Testis (tissue), 3 donors: ENCODE results near the gene TUBGCP3. TPM values are rescaled to one million over a fixed set of nuclear protein-coding genes. Genes with fewer than 3 reads are reported as not detected.
"Not testable (repeated sequence)": the region's sequence is repeated elsewhere in the genome, so short reads cannot be mapped to it uniquely, and the experiment has no call there.

ENCODE experiments used
- DNase-seq: peaks from one replicate; pipeline ENCODE4 v3.0.0-alpha.2; 2019
- H3K27ac ChIP-seq, 2 donors: fragments of 200-600 bp; sonication (generic); one replicate each; pipeline ENCODE4 v1.5.1; 2019
- H3K27me3 ChIP-seq: fragments of 200-600 bp; sonication (generic); one replicate; pipeline ENCODE4 v1.5.1; 2019
- H3K36me3 ChIP-seq: fragments of 200-600 bp; sonication (generic); one replicate; pipeline ENCODE4 v1.5.1; 2017; ENCODE audit warnings: low read depth; ENCODE audit errors: missing control alignments
- H3K4me1 ChIP-seq: fragments of 200-600 bp; sonication (generic); one replicate; pipeline ENCODE4 v1.5.1; 2019
- H3K4me3 ChIP-seq, 2 donors: fragments of 200-600 bp; sonication (generic); one replicate each; pipeline ENCODE4 v1.5.1; 2017 to 2019
- H3K9me3 ChIP-seq: fragments of 200-600 bp; sonication (generic); one replicate; pipeline ENCODE4 v1.5.1; 2017
- POLR2A ChIP-seq: fragments of 450-650 bp; IDR thresholded peaks from one replicate; pipeline ENCODE4 v1.6.1; 2017; ENCODE audit warnings: antibody characterized with exemption, mild to moderate bottlenecking, moderate library complexity
- WGBS, 2 donors: methylation state at CpG; one replicate each; pipeline ENCODE4 v1.1.5; 2018; 5-methylcytosine and 5-hydroxymethylcytosine counted together
- intact Hi-C: fragments of 100-400 bp; cut with DNase I; formaldehyde crosslinking; loops from one replicate; pipeline ENCODE4 v1.15.1; 2023; ENCODE audit warnings: low total_unique reads
- polyA plus RNA-seq: library from polyadenylated mRNA; stranded (reverse); fragments of 350-450 nt; fragmentation: Illumina TruSeq; extraction: RNeasy Lipid Tissue Mini Kit (QIAGEN cat#74804); gene quantifications from one replicate; pipeline ENCODE4 v1.2.3, GENCODE V29; 2014; ENCODE audit warnings: low read depth, low replicate concordance; ENCODE audit not compliant: insufficient read depth
- total RNA-seq, 2 donors: library from RNA; depleted of rRNA; stranded (reverse); fragments of >200 nt; gene quantifications; one replicate each; pipeline ENCODE4 v1.2.3, GENCODE V29; 2016
- TF ChIP-seq, protein P1 (sequence below), 3 experiments: fragments of 450-650 bp in 2 of 3; fragments of 200-600 bp in 1 of 3; sonication (generic) in 1 of 3; IDR thresholded peaks; one replicate each; pipeline ENCODE4 v1.5.1; 2016 to 2019; ENCODE audit warnings: antibody characterized with exemption in 3 of 3, mild to moderate bottlenecking in 2 of 3, moderate library complexity in 1 of 3

TUBGCP3 gene
- total and polyA plus RNA-seq, 3 donors from 2014 or later: 42.4 to 53.1 (median 53.1) TPM

DNA sequence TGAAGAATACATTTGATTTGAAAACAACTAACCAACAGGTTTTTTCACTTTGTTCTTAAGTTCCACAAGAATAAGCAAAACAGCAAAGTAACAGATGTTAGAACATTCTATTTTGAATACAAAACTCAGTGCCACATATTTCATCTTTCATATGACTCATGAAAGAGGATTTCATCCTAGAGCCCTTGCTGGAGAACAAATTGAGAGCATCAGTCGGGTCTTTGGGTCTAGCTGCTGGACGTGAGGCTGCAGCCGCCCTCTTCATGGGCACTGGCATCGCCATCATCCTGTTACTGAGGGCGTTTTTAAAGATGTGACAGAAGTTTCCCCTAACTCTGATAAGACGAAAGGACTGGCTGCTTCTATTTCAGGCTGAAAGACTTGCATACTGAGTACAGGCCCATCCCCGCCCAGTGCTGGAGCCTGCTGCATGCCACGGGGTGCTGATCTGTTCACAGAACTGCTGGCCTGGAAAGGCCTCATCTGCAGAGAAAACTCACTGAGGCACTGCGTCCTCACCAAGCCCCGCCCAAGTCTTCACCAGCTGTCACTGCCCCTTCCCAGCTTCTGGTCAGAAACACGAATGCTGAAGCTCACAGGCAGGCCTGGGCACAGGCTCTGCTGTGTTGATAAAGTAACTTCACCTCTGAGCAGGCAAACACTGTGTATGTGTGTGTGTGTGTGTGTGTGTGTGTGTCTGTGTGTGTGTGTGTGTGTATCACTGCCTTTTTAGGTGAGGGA lies 101.4 kb downstream of the TUBGCP3 start:
- Histone ChIP-seq H3K4me1 (no peaks in the 10 kb centered on the region), H3K27me3 (no peaks in the 10 kb centered on the region), H3K4me3 (no peak overlapping the region), H3K9me3 (no peaks in the 10 kb centered on the region), H3K27ac (no peak overlapping the region), H3K36me3 (no peaks in the 10 kb centered on the region)
- TF ChIP-seq, protein P1, sequence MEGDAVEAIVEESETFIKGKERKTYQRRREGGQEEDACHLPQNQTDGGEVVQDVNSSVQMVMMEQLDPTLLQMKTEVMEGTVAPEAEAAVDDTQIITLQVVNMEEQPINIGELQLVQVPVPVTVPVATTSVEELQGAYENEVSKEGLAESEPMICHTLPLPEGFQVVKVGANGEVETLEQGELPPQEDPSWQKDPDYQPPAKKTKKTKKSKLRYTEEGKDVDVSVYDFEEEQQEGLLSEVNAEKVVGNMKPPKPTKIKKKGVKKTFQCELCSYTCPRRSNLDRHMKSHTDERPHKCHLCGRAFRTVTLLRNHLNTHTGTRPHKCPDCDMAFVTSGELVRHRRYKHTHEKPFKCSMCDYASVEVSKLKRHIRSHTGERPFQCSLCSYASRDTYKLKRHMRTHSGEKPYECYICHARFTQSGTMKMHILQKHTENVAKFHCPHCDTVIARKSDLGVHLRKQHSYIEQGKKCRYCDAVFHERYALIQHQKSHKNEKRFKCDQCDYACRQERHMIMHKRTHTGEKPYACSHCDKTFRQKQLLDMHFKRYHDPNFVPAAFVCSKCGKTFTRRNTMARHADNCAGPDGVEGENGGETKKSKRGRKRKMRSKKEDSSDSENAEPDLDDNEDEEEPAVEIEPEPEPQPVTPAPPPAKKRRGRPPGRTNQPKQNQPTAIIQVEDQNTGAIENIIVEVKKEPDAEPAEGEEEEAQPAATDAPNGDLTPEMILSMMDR (IDR thresholded peaks at IDR 0.05): no peak
- no peak for TF ChIP-seq POLR2A
- intact Hi-C loops: no loop called here
- WGBS, 2 donors: 83 to 90% methylated on average over 9 to 11 of the region's 11 CpGs
- no peak for DNase-seq

DNA sequence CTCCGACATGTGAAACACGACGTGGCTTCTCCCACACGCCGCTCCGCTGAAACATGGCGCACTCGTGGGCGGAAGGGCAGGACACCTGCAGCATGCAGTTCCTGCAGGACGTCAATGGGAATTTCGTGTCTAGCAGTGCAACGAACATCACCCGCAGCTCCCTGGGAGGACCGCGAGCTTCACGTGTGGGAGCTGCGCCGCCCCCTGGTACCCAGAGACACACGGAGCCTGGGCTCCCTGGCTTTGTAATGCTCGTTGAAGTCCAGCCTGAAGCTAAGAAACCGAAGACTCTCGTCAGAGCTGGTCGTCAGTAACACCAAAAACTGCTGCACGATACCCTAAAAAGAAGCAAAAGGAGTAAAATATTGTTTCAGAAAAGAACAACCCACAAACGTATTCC lies 102.1 kb downstream of the TUBGCP3 start:
- H3K4me3 ChIP-seq, intact Hi-C loops, H3K36me3 ChIP-seq, DNase-seq, H3K27ac ChIP-seq, H3K4me1 ChIP-seq, H3K27me3 ChIP-seq, H3K9me3 ChIP-seq: not testable (repeated sequence)
- 89 to 93% methylated on average over 15 to 24 of the region's 25 CpGs for WGBS, 2 donors

DNA sequence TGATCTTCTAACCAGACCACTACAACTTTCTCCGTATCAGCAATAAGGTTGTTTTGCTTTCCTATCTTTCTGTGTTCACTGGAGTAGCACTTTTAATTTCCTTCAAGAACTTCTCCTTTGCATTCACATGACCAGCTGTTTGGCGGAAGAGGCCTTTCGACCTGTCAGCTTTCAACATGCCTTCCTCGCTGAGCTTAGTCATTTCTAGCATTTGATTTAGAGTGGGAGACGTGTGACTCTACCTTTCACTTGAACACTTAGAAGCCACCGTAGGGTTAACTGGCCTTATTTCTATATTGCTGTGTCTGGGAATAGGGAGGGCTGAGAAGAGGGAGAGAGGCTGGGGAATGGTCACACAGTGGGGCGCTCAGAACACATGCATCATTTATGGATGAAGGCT lies 104.7 kb downstream of the TUBGCP3 start:
- 93 to 97% methylated on average over 7 of the region's 7 CpGs for WGBS, 2 donors
- Histone ChIP-seq H3K4me1 (no peaks in the 10 kb centered on the region), H3K9me3 (no peaks in the 10 kb centered on the region), H3K27ac (no peak overlapping the region), H3K27me3 (no peaks in the 10 kb centered on the region), H3K36me3 (no peaks in the 10 kb centered on the region), H3K4me3 (no peak overlapping the region)
- intact Hi-C loops: no loop called here
- no peak for DNase-seq
- TF ChIP-seq, protein P1 (IDR thresholded peaks at IDR 0.05): no peak
- TF ChIP-seq POLR2A: no peak

DNA sequence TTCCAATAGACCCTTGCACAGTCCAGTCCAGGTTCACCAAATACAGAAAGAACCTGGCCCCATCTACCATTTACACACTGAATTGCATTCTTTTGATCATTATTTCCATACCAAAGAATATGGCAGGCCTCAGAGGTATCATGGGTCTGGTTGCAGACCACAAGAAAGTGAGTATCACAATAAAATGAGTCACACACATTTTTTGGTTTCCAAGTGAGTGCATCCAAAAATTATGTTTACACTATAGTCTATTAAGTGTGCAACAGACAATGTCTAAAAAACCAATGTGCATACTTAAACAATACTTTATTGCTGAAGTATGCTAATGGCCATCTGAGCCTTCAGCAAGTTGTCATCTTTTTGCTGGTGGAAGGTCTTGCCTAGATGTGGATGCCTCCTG lies 106.5 kb downstream of the TUBGCP3 start:
- no peak for DNase-seq
- Histone ChIP-seq H3K4me1 (no peaks in the 10 kb centered on the region), H3K36me3 (no peaks in the 10 kb centered on the region), H3K27me3 (no peaks in the 10 kb centered on the region), H3K9me3 (no peaks in the 10 kb centered on the region), H3K27ac (no peak overlapping the region), H3K4me3 (no peak overlapping the region)
- TF ChIP-seq, protein P1 (IDR thresholded peaks at IDR 0.05): no peak
- no peak for TF ChIP-seq POLR2A
- intact Hi-C loops: no loop called here

DNA sequence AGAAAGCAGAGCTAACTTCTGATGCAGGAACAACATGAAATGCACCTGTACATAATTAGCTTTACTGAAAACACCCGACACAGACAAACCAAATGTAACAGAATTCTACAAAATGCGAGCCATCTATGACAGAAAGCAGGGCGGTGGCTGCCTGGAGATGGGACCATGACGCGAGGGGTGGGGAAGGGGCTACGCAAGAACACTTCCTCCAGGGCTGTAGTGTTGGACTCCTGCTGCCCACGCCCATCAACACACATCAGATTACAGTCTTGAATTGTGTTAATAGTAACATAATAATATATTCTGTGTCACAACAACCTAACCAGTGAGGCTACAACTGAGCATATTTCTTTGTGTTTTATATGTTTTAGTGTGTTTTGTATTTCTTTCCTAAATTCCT lies 108.6 kb downstream of the TUBGCP3 start:
- H3K9me3 ChIP-seq: no peaks in the 10 kb centered on the region
- no peaks in the 10 kb centered on the region for H3K27me3 ChIP-seq
- WGBS, 2 donors: 92 to 94% methylated on average over 7 of the region's 7 CpGs
- DNase-seq: no peak
- no peaks in the 10 kb centered on the region for H3K36me3 ChIP-seq
- H3K4me1 ChIP-seq: no peaks in the 10 kb centered on the region
- TF ChIP-seq, protein P1 (IDR thresholded peaks at IDR 0.05): no peak
- TF ChIP-seq POLR2A: no peak
- H3K4me3 ChIP-seq: no peak overlapping the region
- intact Hi-C loops: no loop called here
- no peak overlapping the region for H3K27ac ChIP-seq
